Right kidney (tissue), 1 donor: ENCODE measurements around the gene GAS7.
A peak's percentile ranks its signal among the peaks of the same experiment; 100 is the strongest.

Experiments
- DNase-seq: peaks from one replicate; pipeline ENCODE4 v3.0.0-alpha.2; 2016

GAS7 gene

GRCh38 chr17:10136258-10136981, 62.0 kb downstream of the GAS7 start:
- no peak for DNase-seq

- DNase-seq = no peak
These were observed 62.7 kb downstream of the GAS7 start for GRCh38 chr17:10135539-10136257.

GRCh38 chr17:10130677-10131076, 67.7 kb downstream of the GAS7 start:
- DNase-seq = no peak

DNA sequence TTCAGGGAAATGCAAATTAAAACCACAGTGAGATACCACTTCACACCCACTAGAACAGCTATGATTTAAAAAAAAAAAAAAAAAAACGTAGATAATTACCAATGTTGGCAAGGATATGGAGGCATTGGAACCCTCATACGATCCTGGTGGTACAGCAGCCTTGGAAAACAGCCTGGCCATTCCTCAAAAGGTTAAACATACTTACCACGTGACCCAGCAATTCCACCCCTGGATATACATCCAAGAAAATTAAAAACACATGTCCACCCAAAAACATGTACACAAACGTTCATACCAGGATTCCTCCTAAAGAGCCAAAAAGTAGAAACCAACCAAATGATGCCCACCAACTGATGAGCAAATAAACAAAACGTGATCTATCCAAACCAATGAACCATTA, 68.1 kb downstream of the GAS7 start:
- DNase-seq = no peak

DNA sequence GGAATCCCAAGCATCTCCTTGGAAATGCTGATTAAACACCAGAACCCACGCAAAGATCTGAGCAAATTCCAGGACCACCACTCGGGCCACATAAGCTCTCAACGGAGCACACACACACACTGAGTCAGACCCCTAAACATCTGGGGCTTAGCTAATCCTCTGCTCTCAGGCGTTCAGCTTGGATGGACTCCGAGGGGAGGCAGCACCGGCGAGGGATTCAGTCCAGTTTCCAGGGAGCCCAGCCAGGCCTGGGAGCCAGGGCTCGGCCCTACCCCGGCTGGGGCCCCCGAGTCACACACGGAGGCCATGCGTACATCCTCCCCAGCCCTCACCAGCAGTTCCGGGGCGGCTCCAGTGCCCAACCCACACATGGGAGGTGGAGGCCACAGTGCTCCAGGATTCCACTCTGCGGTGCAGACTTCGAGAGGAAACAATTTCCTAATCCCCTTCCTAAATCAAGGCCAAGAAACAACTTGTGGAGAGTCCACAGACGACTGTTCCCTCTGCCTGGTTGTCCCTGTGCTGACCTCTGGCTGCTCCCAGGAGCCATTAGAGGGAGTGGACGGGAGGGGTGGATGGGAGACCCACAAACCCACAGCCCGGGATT, 70.5 kb downstream of the GAS7 start:
- peak; percentile 69 for DNase-seq

- DNase-seq = peak; percentile 54
These were observed 71.5 kb downstream of the GAS7 start for GRCh38 chr17:10126616-10127501.

DNA sequence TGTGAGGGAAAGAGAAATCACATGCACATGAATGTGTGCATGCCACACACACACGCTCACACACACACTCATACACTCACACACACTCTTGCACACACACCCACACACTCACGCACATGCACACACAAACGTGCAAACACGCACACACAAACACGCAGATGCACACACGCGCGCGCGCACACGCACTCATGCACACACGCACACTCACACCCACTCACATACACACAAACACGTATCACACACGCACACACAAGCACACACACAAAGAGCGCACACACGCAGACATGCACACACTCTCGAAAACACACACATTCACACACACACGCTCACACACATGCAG, 72.2 kb downstream of the GAS7 start:
- DNase-seq = peak; percentile 55

- DNase-seq = peak; percentile 70
These were observed 72.7 kb downstream of the GAS7 start for GRCh38 chr17:10125531-10126275.

DNA sequence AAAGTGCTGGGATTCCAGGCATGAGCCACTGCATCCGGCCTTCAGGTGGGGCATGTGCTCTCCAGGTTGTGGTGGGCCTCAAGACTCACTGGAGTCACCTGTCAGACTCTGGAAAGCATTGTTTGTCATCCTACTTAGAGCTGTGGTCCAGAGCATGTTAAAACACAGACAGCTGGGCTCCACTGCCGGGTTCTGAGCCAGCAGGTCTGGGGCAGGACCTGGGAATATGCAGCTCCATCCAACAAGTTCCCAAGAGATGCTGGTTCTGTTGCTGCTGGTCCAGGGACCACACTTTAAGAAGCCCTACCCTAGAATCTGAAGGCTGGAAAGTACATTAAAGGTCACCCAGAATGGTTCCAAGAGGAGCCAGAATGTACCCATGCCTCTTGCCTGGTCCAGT, 75.3 kb downstream of the GAS7 start:
- no peak for DNase-seq

DNA sequence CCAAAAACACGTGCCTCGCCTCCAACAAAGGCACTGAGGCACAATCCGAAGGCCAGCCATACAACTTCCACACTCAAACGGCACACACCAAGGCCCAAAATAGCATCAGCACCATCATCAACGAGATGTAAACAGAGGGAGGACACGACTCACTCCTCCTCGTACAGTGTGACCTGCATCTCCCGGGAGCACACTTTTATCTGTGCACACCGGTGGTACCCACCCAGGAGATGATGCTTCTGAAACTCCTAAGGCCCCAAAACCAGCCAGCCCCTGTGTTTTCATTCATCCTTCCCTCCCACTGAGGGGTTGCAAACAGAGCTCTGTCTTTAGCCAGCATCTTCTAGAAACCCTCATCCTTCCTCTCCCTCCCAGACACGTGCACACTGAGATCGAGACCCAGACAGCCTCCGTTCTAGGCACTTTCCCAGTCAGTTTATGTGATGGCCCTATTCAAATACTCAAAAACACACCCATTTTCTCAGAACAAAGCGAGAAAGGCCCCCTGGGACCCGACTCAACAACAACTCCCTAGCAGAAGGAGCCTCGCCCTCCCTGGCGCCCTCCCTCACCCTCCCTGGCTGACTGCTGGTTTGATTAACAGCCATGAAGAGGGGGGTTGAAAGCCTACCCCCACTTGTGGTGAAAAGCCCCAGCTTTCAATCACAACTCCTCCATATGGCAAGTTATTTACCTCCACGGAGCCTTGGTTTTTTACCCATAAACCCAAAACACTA, 76.3 kb downstream of the GAS7 start:
- no peak for DNase-seq

- no peak for DNase-seq
These were observed 77.7 kb downstream of the GAS7 start for GRCh38 chr17:10120749-10121148.

DNA sequence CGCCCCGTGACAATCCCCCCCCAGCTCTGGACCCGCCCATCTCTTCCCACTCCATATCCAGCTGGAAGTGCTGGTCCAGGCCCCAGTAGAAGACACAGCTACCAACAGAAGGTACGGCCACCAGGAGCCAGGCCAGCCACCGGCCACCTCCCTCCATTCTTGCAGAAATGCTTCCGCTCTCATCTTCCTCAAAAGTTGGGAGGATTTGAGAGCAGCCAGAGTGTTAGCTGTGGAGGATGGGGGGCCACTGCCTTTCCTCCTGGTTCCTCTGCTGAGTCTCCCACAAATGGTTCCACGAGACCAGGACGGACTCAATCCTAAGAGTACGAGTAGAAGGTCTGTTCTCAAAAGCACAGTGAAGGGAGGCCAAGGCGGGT, 78.3 kb downstream of the GAS7 start:
- DNase-seq = no peak

- no peak for DNase-seq
These were observed 79.0 kb downstream of the GAS7 start for GRCh38 chr17:10119203-10120108.

DNA sequence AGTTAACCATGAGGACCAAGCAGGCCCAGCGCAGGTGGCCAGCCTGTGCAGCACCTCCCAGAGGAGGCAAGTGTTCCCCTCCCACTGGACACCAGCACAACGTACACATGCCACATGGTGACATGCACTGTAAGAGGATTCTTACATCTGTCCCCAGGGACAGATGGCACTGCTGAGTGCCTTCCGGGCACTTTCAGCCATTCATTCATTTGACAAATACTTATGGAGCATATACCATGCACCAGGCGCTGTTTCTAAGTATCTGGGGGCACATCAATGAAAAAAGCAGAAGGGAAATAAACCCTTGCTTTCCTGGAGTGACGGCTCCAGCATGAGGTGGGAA, 79.6 kb downstream of the GAS7 start:
- DNase-seq = no peak

DNA sequence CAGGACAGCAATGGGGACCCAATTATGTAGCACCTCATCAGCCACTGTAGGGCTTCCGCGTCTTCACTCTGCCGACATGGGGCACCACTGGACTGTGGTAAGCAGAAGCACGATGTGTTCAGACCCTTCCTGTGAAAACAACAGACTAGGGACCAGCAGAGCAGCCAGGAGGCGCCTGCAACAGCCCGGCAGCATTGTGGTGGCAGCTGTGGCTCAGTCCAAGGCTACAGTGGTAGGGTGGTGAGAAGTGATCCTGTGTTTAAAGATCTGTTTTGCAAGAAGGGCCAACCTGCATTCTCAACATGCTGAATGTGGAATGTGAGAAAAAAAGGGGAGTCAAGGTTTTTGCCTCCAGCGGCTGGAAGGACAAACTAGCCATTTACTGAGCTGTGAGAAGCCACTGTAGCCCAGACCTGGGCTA, 80.8 kb downstream of the GAS7 start:
- no peak for DNase-seq

GRCh38 chr17:10116753-10117420, 81.5 kb downstream of the GAS7 start:
- no peak for DNase-seq

GRCh38 chr17:10116267-10116666, 82.1 kb downstream of the GAS7 start:
- DNase-seq = no peak

DNA sequence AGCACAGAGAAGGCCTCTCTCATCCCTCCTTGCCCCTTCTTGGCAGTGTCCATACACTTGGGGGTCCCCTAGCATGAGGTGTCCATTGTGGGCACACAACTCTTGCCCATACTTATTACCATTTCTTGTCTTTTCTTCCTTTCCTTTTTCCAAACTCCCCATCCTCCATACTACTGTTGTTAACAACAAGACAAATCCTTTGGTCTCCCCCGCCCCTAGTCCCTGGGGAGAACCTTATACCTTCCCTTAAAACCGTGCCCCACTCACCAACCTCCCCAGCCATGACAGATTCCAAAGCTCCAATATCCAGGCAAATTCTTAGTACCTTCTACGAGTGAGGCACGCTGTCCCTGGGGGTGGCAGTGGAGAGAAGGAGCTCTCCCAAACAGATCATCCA, 82.9 kb downstream of the GAS7 start:
- DNase-seq = no peak

DNA sequence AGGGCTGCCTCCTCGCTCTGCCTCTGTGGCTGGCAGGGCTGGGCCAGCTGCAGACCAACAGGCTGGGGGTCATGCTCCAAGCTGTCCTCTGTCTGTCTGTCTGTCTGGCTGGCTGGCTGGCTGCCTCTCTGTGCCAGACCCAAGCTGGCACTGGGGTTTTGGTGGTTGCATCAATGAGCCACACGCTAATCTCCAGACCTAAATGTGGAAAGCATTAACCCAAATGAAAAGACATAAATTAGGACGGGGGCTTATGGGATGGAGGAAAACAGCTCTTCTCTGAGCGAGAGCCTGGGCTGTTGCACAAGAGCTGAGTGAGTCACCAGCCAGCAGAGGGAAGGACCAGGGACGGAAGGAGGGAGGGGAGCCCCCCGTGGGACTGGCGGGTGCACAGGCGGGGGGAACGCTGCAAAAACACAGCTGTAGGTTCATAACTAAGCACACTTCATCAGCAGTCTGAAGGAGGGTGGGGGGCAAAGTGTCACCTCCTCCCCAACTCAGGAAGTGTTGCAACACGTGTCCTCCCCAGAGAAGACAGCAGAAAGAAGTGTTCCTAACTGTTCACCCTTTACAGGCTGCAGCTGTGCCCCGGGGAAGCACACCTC, 83.4 kb downstream of the GAS7 start:
- peak; percentile 52 for DNase-seq
